ENCODE results near the gene ARL14EP.

Gene ARL14EP

GRCh38 chr11:30279796-30280195 lies 43.1 kb upstream of the ARL14EP start:
- ATAC-seq: no peak
- TF ChIP-seq GLIS3 (CRISPR knock-in tag; IDR thresholded peaks at IDR 0.05): no peak
- no peak for TF ChIP-seq POU6F1 (CRISPR knock-in tag; IDR thresholded peaks at IDR 0.05; ENCODE audit: borderline replicate concordance, low read depth)
- no peak for TF ChIP-seq ZFP3 (CRISPR knock-in tag; IDR thresholded peaks at IDR 0.05)
- no peak for TF ChIP-seq ZC3H10 (CRISPR knock-in tag; IDR thresholded peaks at IDR 0.05)
- TF ChIP-seq RARB (CRISPR knock-in tag; IDR thresholded peaks at IDR 0.05): no peak
- TF ChIP-seq, protein P1, sequence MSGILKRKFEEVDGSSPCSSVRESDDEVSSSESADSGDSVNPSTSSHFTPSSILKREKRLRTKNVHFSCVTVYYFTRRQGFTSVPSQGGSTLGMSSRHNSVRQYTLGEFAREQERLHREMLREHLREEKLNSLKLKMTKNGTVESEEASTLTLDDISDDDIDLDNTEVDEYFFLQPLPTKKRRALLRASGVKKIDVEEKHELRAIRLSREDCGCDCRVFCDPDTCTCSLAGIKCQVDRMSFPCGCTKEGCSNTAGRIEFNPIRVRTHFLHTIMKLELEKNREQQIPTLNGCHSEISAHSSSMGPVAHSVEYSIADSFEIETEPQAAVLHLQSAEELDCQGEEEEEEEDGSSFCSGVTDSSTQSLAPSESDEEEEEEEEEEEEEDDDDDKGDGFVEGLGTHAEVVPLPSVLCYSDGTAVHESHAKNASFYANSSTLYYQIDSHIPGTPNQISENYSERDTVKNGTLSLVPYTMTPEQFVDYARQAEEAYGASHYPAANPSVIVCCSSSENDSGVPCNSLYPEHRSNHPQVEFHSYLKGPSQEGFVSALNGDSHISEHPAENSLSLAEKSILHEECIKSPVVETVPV (CRISPR knock-in tag; IDR thresholded peaks at IDR 0.05): no peak
- TF ChIP-seq TOX (CRISPR knock-in tag; IDR thresholded peaks at IDR 0.05; ENCODE audit: borderline replicate concordance): no peak
- TF ChIP-seq ARNTL (CRISPR knock-in tag; IDR thresholded peaks at IDR 0.05; ENCODE audit: borderline replicate concordance, low read depth): no peak
- no peak for TF ChIP-seq TSHZ2 (CRISPR knock-in tag; IDR thresholded peaks at IDR 0.05)
- no peak for TF ChIP-seq BACH2 (CRISPR knock-in tag; IDR thresholded peaks at IDR 0.05; ENCODE audit: borderline replicate concordance)
- TF ChIP-seq TCF4 (CRISPR knock-in tag; IDR thresholded peaks at IDR 0.05; ENCODE audit: borderline replicate concordance): no peak
- no peak for TF ChIP-seq SNAI2 (CRISPR knock-in tag; IDR thresholded peaks at IDR 0.05)
- no peak for TF ChIP-seq PATZ1 (CRISPR knock-in tag; IDR thresholded peaks at IDR 0.05; ENCODE audit: borderline replicate concordance)
- TF ChIP-seq ZNF565 (CRISPR knock-in tag; conservative IDR thresholded peaks at IDR 0.05; ENCODE audit: low read depth): no peak

DNA sequence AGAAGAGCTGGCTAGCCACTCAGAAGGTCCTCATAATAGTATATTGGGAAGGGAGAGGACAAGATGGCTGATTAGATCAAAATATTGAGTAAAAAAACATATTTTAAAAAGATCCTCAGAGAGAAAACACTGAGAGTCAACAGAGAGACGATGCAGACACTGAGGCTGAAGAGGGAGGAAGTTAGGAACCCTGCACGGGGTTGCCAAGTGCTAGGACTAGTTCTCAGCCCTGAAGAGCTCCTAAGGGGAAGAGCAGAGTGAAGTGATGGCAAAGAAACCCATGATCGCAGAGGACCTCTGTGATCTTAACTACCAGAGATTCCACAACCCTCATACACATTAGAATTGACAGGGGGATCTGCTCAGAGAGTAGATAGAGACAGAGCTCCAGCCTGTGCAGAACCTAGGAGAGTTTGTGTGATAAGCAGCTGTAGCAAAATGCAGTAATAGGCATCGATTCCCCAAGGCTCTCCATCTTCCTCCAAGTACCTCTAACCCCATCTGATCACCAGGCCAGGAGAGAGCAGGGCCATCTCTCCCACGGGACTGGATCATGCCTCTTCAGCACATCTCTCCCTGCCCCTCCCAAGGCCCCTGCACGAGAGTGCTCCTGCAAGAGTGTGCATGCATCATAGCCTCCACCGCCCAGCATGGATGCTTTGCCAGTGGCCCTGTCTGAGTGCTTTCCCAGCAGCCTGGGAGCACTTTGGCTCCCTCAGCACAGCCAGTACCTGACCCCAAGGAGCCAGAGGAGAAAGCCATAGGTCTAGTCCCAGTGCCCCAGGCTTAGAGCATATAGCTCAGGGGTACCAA lies 41.2 kb upstream of the ARL14EP start:
- TF ChIP-seq RARB (CRISPR knock-in tag; IDR thresholded peaks at IDR 0.05) (no peak), ZC3H10 (CRISPR knock-in tag; IDR thresholded peaks at IDR 0.05) (no peak), PPARA (CRISPR knock-in tag; IDR thresholded peaks at IDR 0.05; ENCODE audit: borderline replicate concordance) (no peak), ZNF8 (CRISPR knock-in tag; IDR thresholded peaks at IDR 0.05) (no peak), TOX (CRISPR knock-in tag; IDR thresholded peaks at IDR 0.05; ENCODE audit: borderline replicate concordance) (no peak), OSR1 (CRISPR knock-in tag; IDR thresholded peaks at IDR 0.05) (no peak), PATZ1 (CRISPR knock-in tag; IDR thresholded peaks at IDR 0.05; ENCODE audit: borderline replicate concordance) (no peak), GLIS3 (CRISPR knock-in tag; IDR thresholded peaks at IDR 0.05) (no peak), ZNF565 (CRISPR knock-in tag; conservative IDR thresholded peaks at IDR 0.05; ENCODE audit: low read depth) (no peak)
- TF ChIP-seq, protein P1 (CRISPR knock-in tag; IDR thresholded peaks at IDR 0.05): no peak
- ATAC-seq: no peak
